Right lobe of liver (tissue), 6 donors: Measurements from ENCODE around the gene ABCF2. TPM values are rescaled to one million over a fixed set of nuclear protein-coding genes. Genes with fewer than 3 reads are reported as not detected.
A peak's percentile ranks its signal among the peaks of the same experiment; 100 is the strongest.

Experiments used
- ATAC-seq, 4 donors: fragments of 200-7000 bp; cut with Tn5 transposase; one replicate each; pipeline ENCODE4 v1.9.1; 2020; ENCODE audit warnings: mild to moderate bottlenecking in 4 of 4, moderate library complexity in 4 of 4
- DNase-seq, 3 donors: peaks; one replicate each; pipeline ENCODE4 v3.0.0-alpha.2; 2020
- H3K27ac ChIP-seq, 3 donors: fragments of 200-600 bp; one replicate each; pipeline ENCODE4 v1.8.0; 2022
- H3K27me3 ChIP-seq, 2 donors: fragments of 200-600 bp; one replicate each; pipeline ENCODE4 v1.8.0; 2022
- H3K36me3 ChIP-seq, 4 donors: fragments of 200-600 bp; sonication (generic) in 1 of 4; one replicate each; pipeline versions ENCODE4 v1.5.1 to v1.8.0; 2017 to 2022; ENCODE audit warnings: control low read depth in 1 of 4
- H3K4me1 ChIP-seq, 4 donors: fragments of 200-600 bp; sonication (generic) in 1 of 4; one replicate each; pipeline versions ENCODE4 v1.5.1 to v1.8.0; 2017 to 2022; ENCODE audit warnings: control low read depth in 1 of 4
- H3K4me3 ChIP-seq, 3 donors: fragments of 200-600 bp; one replicate each; pipeline ENCODE4 v1.8.0; 2022
- H3K9me3 ChIP-seq, 4 donors: fragments of 200-600 bp; sonication (generic) in 1 of 4; one replicate each; pipeline versions ENCODE4 v1.5.1 to v1.8.0; 2017 to 2022; ENCODE audit warnings: control low read depth in 1 of 4
- POLR2A ChIP-seq: fragments of 450-650 bp; IDR thresholded peaks from one replicate; pipeline ENCODE4 v1.6.1; 2017; ENCODE audit warnings: antibody characterized with exemption, mild to moderate bottlenecking
- WGBS: methylation state at CpG from one replicate; pipeline ENCODE4 v1.1.6; 2018; ENCODE audit warnings: low coverage, low lambda C conversion rate; ENCODE audit not compliant: insufficient coverage; ENCODE audit errors: missing lambda C conversion rate; 5-methylcytosine and 5-hydroxymethylcytosine counted together
- intact Hi-C, 2 donors: fragments of 100-400 bp; cut with DNase I; formaldehyde crosslinking; loops; one replicate each; pipeline versions ENCODE4 v1.11.2 to v1.14.1; 2022
- total RNA-seq, 6 experiments: library from RNA; depleted of rRNA in 2 of 6; stranded (reverse); fragments of >200 nt in 2 of 6; fragmentation: NEBNext Ultra II Directional in 3 of 6; extraction: Animal tissue kit (Norgen Biotek cat#: 25700) in 3 of 6; gene quantifications; one replicate each; pipeline versions ENCODE4 v1.1.0 to v1.2.4, GENCODE V29; 2016 to 2023
- TF ChIP-seq, protein P1 (sequence below), 4 donors: fragments of 200-600 bp in 3 of 4; fragments of 450-650 bp in 1 of 4; IDR thresholded peaks; one replicate each; pipeline versions ENCODE4 v1.5.1 to v1.8.0; 2016 to 2022; ENCODE audit warnings: antibody characterized with exemption in 4 of 4, mild to moderate bottlenecking in 2 of 4
- donor health status: DM: no; HTN: yes; CAD: no.
- donor health status: DM: no; HTN: no; CAD: no.
- donor health status: DM: no; HTN: no; CAD: no.
- donor health status: DM: no; HTN: yes; CAD: no.
- donor health status: DM: no; HTN: yes; CAD: no.

The ABCF2 gene
- total RNA-seq, 6 experiments from 2014 or later = 7.3 to 22.3 (median 11.4) TPM

DNA sequence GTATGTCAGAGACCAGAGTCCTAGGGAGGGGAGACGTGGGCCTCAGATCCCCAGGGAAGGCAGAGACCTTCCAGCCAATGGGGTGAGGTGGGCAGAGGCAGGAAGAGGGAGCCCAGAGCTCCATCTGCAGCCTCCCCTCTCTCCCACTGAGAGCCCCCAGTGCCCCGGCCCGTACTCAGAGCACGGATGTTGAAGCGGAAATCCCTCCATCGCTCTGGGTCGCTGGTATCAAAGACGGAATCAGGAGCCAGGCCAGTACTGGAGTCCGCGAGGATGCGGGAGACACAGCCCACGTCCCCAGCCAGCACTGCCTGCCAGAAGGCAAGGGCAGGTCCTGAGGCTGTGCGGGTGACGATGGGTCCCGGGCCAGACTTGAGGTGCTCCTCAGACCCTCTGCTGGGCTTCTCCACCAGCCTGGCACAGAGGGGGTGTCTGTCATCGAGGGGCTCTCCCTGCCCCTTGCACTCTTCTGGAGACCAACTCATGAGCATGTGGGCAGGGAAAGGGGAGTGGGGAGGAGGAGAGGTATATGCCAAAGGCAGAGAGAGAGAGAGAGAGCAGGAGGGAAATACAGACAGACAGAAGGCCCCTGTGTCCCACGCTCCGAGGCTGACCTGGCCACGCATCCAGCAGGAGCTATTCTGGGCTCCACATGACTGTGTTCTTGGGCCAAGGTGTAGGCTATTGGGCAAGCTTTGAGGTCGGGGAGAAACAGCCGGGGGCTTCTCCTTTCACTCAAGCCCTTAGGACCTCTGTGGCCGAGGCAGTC, 40.2 kb downstream of the ABCF2 start, which contains the start of gene ASB10:
TSS of gene ASB10 (minus strand) at position 611 of the 769 bp plus-strand sequence. CDS start at position 491, 120 bp downstream.
- ATAC-seq (peak in 1 of 4 donors; percentile 8), DNase-seq (no peak)
- no peak within 1 kb of the TSS for H3K4me3 ChIP-seq
- H3K36me3 ChIP-seq = no peaks in the 10 kb centered on the region
- H3K4me1 ChIP-seq = no peaks in the 10 kb centered on the region
- H3K9me3 ChIP-seq = no peaks in the 10 kb centered on the region
- no peaks in the 10 kb centered on the region for H3K27me3 ChIP-seq
- WGBS = 89% methylated on average over 10 of the region's 22 CpGs
- no peak within 1 kb of the TSS for H3K27ac ChIP-seq
- TF ChIP-seq POLR2A = no peak
- TF ChIP-seq, protein P1, sequence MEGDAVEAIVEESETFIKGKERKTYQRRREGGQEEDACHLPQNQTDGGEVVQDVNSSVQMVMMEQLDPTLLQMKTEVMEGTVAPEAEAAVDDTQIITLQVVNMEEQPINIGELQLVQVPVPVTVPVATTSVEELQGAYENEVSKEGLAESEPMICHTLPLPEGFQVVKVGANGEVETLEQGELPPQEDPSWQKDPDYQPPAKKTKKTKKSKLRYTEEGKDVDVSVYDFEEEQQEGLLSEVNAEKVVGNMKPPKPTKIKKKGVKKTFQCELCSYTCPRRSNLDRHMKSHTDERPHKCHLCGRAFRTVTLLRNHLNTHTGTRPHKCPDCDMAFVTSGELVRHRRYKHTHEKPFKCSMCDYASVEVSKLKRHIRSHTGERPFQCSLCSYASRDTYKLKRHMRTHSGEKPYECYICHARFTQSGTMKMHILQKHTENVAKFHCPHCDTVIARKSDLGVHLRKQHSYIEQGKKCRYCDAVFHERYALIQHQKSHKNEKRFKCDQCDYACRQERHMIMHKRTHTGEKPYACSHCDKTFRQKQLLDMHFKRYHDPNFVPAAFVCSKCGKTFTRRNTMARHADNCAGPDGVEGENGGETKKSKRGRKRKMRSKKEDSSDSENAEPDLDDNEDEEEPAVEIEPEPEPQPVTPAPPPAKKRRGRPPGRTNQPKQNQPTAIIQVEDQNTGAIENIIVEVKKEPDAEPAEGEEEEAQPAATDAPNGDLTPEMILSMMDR (IDR thresholded peaks at IDR 0.05) = no peak
- intact Hi-C loops = no loop called here

DNA sequence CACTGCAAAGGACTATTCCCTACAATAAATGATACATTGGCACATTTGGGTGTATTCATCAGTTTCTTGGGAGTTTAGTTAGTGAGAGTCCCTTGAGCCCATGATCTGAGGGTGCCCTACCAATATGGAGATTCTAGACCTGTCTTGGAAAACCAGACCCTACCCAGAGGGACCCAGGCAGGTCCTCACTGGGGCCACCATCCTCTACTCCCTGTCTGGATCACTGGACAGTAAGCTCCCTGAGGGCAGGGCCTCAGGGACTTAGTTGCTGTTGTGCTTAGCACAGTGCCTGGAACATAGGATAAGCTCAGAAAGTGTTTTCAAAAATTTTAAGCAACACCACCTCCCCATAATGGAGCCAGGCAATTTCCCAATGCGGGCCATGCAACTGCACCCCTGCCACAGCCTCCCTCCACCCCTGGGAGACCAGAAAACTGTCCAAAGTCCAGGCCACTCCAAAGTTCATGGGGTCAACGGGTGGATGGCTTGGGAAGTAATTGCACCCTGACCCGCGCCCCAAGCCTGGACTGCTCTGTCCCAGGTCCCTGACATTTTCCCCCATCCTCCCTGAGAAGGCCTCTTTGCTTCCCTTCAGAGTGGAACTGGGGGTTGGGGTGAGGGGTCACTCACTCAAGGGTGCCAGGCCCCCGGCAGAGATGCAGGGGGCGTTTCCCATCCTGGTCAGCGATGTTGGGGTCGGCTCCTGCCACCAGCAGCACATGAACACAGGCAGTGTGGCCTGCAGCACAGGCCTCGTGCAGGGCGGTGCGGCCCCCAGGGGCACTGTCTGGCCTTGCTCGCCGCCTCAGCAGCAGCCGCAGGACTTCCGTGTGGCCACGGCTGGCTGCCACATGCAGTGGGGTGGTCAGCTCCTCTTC, 41.0 kb downstream of the ABCF2 start:
- TF ChIP-seq, protein P1 (IDR thresholded peaks at IDR 0.05) = no peak
- intact Hi-C loops = no loop called here
- Histone ChIP-seq H3K27me3 (no peaks in the 10 kb centered on the region), H3K9me3 (no peaks in the 10 kb centered on the region), H3K36me3 (no peaks in the 10 kb centered on the region), H3K4me1 (no peaks in the 10 kb centered on the region), H3K4me3 (no peak overlapping the region), H3K27ac (no peak overlapping the region)
- peak in 2 of 4 donors; percentile 27 for ATAC-seq
- WGBS = 47% methylated on average over 3 of the region's 16 CpGs
- peak in 1 of 3 donors; percentile 44 for DNase-seq

DNA sequence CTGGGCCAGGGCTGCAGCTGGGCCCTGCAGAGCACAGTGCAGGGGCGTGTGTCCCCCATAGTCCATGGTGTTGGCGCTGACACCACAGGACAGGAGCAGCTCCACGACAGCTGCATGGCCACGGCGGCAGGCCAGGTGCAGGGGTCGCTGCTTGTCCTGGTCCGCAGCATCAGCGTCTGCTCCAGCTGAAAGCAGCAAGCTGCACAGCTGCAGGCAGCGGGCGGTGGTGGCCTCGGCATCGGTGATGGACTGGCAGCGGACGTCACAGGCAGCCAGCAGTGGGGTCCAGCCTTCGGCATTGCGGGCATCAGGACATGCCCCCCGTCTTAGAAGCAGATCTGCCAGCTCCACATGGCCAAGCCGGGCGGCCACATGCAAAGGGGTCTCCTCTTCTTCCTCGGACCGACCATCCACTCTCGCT, 46.0 kb downstream of the ABCF2 start:
- H3K36me3 ChIP-seq = no peaks in the 10 kb centered on the region
- TF ChIP-seq, protein P1 (IDR thresholded peaks at IDR 0.05) = no peak
- no peak for TF ChIP-seq POLR2A
- H3K9me3 ChIP-seq = no peaks in the 10 kb centered on the region
- H3K27ac ChIP-seq = no peak overlapping the region
- WGBS = no CpG with 5 or more reads among the region's 22 CpGs
- ATAC-seq (no peak), DNase-seq (peak in 1 of 3 donors; percentile 39)
- no peaks in the 10 kb centered on the region for H3K27me3 ChIP-seq
- intact Hi-C loops = no loop called here
- no peak overlapping the region for H3K4me3 ChIP-seq
- no peaks in the 10 kb centered on the region for H3K4me1 ChIP-seq

DNA sequence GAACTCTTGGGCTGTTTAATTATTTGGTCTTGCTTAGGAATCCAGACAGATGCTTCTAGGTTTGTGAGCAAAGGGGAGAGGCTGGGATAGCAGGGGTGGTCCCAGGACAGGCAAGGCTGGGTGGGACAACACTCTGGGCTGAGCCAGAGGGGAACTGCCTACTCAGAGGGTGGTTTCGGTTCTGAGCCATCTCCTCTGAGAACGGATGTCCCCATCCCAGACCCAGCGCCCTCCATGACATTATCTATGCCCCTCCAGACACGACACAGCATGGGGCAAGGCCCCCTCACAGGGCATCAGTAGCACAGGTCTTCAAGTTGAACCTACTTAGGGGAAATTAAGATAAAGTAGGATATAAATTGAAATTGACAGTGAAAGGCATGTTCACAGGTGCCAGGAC, 47.1 kb downstream of the ABCF2 start:
- Histone ChIP-seq H3K4me3 (no peak overlapping the region), H3K27me3 (no peaks in the 10 kb centered on the region), H3K9me3 (no peaks in the 10 kb centered on the region), H3K27ac (no peak overlapping the region), H3K36me3 (no peaks in the 10 kb centered on the region), H3K4me1 (no peaks in the 10 kb centered on the region)
- 81% methylated on average over 4 of the region's 4 CpGs for WGBS
- ATAC-seq (no peak), DNase-seq (peak in 1 of 3 donors; percentile 23)
- no peak for TF ChIP-seq POLR2A
- TF ChIP-seq, protein P1 (IDR thresholded peaks at IDR 0.05) = no peak
- intact Hi-C loops = loop anchor here in 1 of 2 donors (10.0 kb wide), 1 partner anchor 55 kb away; no protein-coding TSS in a partner anchor
